Esophagus muscularis mucosa (tissue), 4 donors: ENCODE data around the gene SLCO3A1. TPM values are rescaled to one million over a fixed set of nuclear protein-coding genes. Genes with fewer than 3 reads are reported as not detected.

Source experiments
- DNase-seq: peaks from one replicate; pipeline ENCODE4 v3.0.0-alpha.2; 2017; ENCODE audit errors: extremely low spot score
- H3K27ac ChIP-seq, 4 donors: fragments of 200-600 bp; sonication (generic); replicated peaks in 1 of 4; 1 replicate in 3 of 4; 2 replicates in 1 of 4; pipeline ENCODE4 v1.5.1; 2016 to 2019; ENCODE audit warnings: mild to moderate bottlenecking in 1 of 4
- H3K27me3 ChIP-seq, 4 donors: fragments of 200-600 bp; sonication (generic); one replicate each; pipeline versions ENCODE4 v1.5.1 to v1.6.0; 2016 to 2019
- H3K36me3 ChIP-seq, 4 donors: fragments of 200-600 bp; sonication (generic); one replicate each; pipeline ENCODE4 v1.5.1; 2016 to 2019
- H3K4me1 ChIP-seq, 4 donors: fragments of 200-600 bp; sonication (generic); one replicate each; pipeline ENCODE4 v1.5.1; 2016 to 2019
- H3K4me3 ChIP-seq, 4 donors: fragments of 200-600 bp; sonication (generic); 1 replicate in 2 of 4; 2 replicates in 2 of 4; pipeline ENCODE4 v1.5.1; 2016 to 2019; ENCODE audit warnings: mild to moderate bottlenecking in 4 of 4, moderate library complexity in 1 of 4
- H3K9me3 ChIP-seq, 4 donors: fragments of 200-600 bp; sonication (generic); 1 replicate in 3 of 4; 2 replicates in 1 of 4; pipeline ENCODE4 v1.5.1; 2016 to 2019
- CTCF ChIP-seq, 3 experiments: fragments of 200-600 bp in 2 of 3; fragments of 450-650 bp in 1 of 3; sonication (generic) in 2 of 3; IDR thresholded peaks; one replicate each; pipeline ENCODE4 v1.5.1; 2017 to 2019; ENCODE audit warnings: antibody characterized with exemption in 3 of 3, mild to moderate bottlenecking in 2 of 3, moderate library complexity in 1 of 3
- EP300 ChIP-seq: sonication (generic); formaldehyde crosslinking; IDR thresholded peaks from one replicate; pipeline ENCODE4 v1.6.1; 2017; ENCODE audit warnings: antibody characterized with exemption
- POLR2A ChIP-seq: fragments of 450-650 bp; IDR thresholded peaks from one replicate; pipeline ENCODE4 v1.6.1; 2017; ENCODE audit warnings: antibody characterized with exemption, moderate library complexity, mild to moderate bottlenecking, low read depth
- POLR2AphosphoS5 ChIP-seq, 2 donors: sonication (generic); formaldehyde crosslinking; IDR thresholded peaks; one replicate each; pipeline ENCODE4 v1.6.1; 2017; ENCODE audit warnings: antibody characterized with exemption in 2 of 2
- WGBS: methylation state at CpG from one replicate; pipeline ENCODE4 v1.1.5; 2018; 5-methylcytosine and 5-hydroxymethylcytosine counted together
- intact Hi-C: fragments of 100-400 bp; cut with DNase I; formaldehyde crosslinking; loops from one replicate; pipeline ENCODE4 v1.15.1; 2023
- total RNA-seq, 4 donors: library from RNA; depleted of rRNA; stranded (reverse); fragments of >200 nt; gene quantifications; one replicate each; pipeline versions ENCODE4 v1.1.0 to v1.2.1, GENCODE V29; 2016

The SLCO3A1 gene
- total RNA-seq, 4 donors from 2014 or later = 5.6 to 17.5 (median 12.3) TPM

GRCh38 chr15:91945385-91945784 lies 91.9 kb downstream of the SLCO3A1 start:
- Histone ChIP-seq H3K9me3 (no peaks in the 10 kb centered on the region), H3K27me3 (no peaks in the 10 kb centered on the region), H3K27ac (no peak overlapping the region), H3K4me1 (peaks cover 60 to 76% (median 73%) of the 10 kb centered on the region in 4 donors), H3K36me3 (no peaks in the 10 kb centered on the region), H3K4me3 (no peak overlapping the region)
- 94% methylated on average over 6 of the region's 6 CpGs for WGBS
- no peak for DNase-seq
- TF ChIP-seq POLR2A (no peak), CTCF (IDR thresholded peaks at IDR 0.05) (no peak), POLR2AphosphoS5 (IDR thresholded peaks at IDR 0.05) (no peak), EP300 (no peak)
- intact Hi-C loops = loop anchor here (10.0 kb wide), 1 partner anchor 641 kb away; no protein-coding TSS in a partner anchor

GRCh38 chr15:91946075-91946474 lies 92.6 kb downstream of the SLCO3A1 start:
- H3K4me3 ChIP-seq = no peak overlapping the region
- no peak for DNase-seq
- H3K36me3 ChIP-seq = no peaks in the 10 kb centered on the region
- 65% methylated on average over 6 of the region's 6 CpGs for WGBS
- intact Hi-C loops = loop anchor here (2.0 to 10.0 kb wide), 2 partner anchors 77 to 641 kb away; no protein-coding TSS in a partner anchor
- peaks cover 54 to 78% (median 66%) of the 10 kb centered on the region in 4 donors for H3K4me1 ChIP-seq
- TF ChIP-seq CTCF (IDR thresholded peaks at IDR 0.05) (no peak), POLR2AphosphoS5 (IDR thresholded peaks at IDR 0.05) (no peak), POLR2A (no peak), EP300 (no peak)
- H3K27ac ChIP-seq = peak overlapping the region in 2 of 4 donors; percentile 16 to 50
- no peaks in the 10 kb centered on the region for H3K27me3 ChIP-seq
- H3K9me3 ChIP-seq = no peaks in the 10 kb centered on the region

- intact Hi-C loops = loop anchor here (2.0 to 10.0 kb wide), 2 partner anchors 76 to 642 kb away; no protein-coding TSS in a partner anchor
- TF ChIP-seq POLR2AphosphoS5 (IDR thresholded peaks at IDR 0.05) (peak in 1 of 2 donors; percentile 5), POLR2A (no peak), EP300 (no peak), CTCF (IDR thresholded peaks at IDR 0.05) (peak in 1 of 3 experiments; percentile 23)
- 70% methylated on average over 16 of the region's 16 CpGs for whole genome bisulfite sequencing
- Histone ChIP-seq H3K9me3 (no peaks in the 10 kb centered on the region), H3K27ac (peak overlapping the region; percentile 5 to 50 (median 14)), H3K4me3 (no peak overlapping the region), H3K4me1 (peaks cover 50 to 71% (median 61%) of the 10 kb centered on the region in 4 donors), H3K36me3 (no peaks in the 10 kb centered on the region), H3K27me3 (no peaks in the 10 kb centered on the region)
- DNase-seq = no peak
Observed at GRCh38 chr15:91946581-91947292, 93.2 kb downstream of the SLCO3A1 start.

GRCh38 chr15:91947293-91947679 lies 93.8 kb downstream of the SLCO3A1 start:
- WGBS = 77% methylated on average over 7 of the region's 7 CpGs
- TF ChIP-seq CTCF (IDR thresholded peaks at IDR 0.05) = peak in 1 of 3 experiments; percentile 1
- TF ChIP-seq POLR2AphosphoS5 (IDR thresholded peaks at IDR 0.05) = no peak
- no peak for TF ChIP-seq POLR2A
- no peak for TF ChIP-seq EP300
- H3K4me1 ChIP-seq = peaks cover 46 to 67% (median 55%) of the 10 kb centered on the region in 4 donors
- intact Hi-C loops = loop anchor here (2.0 to 10.0 kb wide), 2 partner anchors 76 to 642 kb away; no protein-coding TSS in a partner anchor
- no peaks in the 10 kb centered on the region for H3K36me3 ChIP-seq
- H3K9me3 ChIP-seq = no peaks in the 10 kb centered on the region
- peak overlapping the region; percentile 5 to 50 (median 13) for H3K27ac ChIP-seq
- DNase-seq = no peak
- no peak overlapping the region for H3K4me3 ChIP-seq
- no peaks in the 10 kb centered on the region for H3K27me3 ChIP-seq
